Measurements from ENCODE around the gene ERBB4. TPM values are rescaled to one million over a fixed set of nuclear protein-coding genes. Genes with fewer than 3 reads are reported as not detected.
"Not testable (repeated sequence)": the region's sequence is repeated elsewhere in the genome, so short reads cannot be mapped to it uniquely, and the experiment has no call there.

The ERBB4 gene
- total and polyA plus RNA-seq, 9 donors: 5.0 to 12.7 (median 7.7) TPM

- Histone ChIP-seq H3K27me3 (ENCODE audit: control insufficient read depth, insufficient read depth, low read length) (no peaks in the 10 kb centered on the region), H3K9me3 (replicated peaks; ENCODE audit: control insufficient read depth, low read depth, low read length) (no peaks in the 10 kb centered on the region)
Observed at GRCh38 chr2:211591426-211591825, 947.2 kb downstream of the ERBB4 start.

DNA sequence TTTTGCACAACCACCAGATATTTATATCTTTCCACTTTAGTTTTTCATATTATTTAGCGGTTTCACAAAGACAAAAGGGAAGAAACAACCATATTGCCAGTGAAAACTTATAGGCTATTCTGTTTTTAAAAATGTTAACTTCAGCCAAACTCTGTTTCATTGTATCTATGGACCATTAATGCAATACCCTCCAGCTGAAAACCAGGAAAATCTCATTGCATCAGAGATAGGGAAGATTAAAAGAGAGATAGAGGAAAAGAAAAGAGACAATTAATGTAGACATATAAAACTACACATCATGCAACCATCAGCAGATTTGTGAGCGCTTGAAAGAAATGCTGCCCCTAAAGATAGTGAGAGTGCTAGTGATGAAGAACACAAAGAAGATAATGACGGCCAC, 970.2 kb downstream of the ERBB4 start:
- DNase-seq: no peak
- H3K36me3 ChIP-seq (ENCODE audit: control insufficient read depth, insufficient read depth, low read length): no peaks in the 10 kb centered on the region
- WGBS (ENCODE audit: insufficient coverage): no CpG with 5 or more reads among the region's 3 CpGs

More at GRCh38 chr2:211591426-211591825, 947.2 kb downstream of the ERBB4 start:
- WGBS (ENCODE audit: insufficient coverage): no CpG with 5 or more reads among the region's 2 CpGs
- H3K36me3 ChIP-seq (ENCODE audit: control insufficient read depth, insufficient read depth, low read length): no peaks in the 10 kb centered on the region
- H3K4me3 ChIP-seq (ENCODE audit: low read length): no peak overlapping the region
- H3K27ac ChIP-seq (ENCODE audit: low read length): no peak overlapping the region
- no peak for DNase-seq
- H3K4me1 ChIP-seq (ENCODE audit: control insufficient read depth, insufficient read depth, low read length): no peaks in the 10 kb centered on the region

GRCh38 chr2:211564441-211564840, 974.2 kb downstream of the ERBB4 start:
- Histone ChIP-seq H3K36me3 (ENCODE audit: control insufficient read depth, insufficient read depth, low read length) (no peaks in the 10 kb centered on the region), H3K27ac (ENCODE audit: low read length) (no peak overlapping the region), H3K4me3 (ENCODE audit: low read length) (no peak overlapping the region), H3K4me1 (ENCODE audit: control insufficient read depth, insufficient read depth, low read length) (no peaks in the 10 kb centered on the region), H3K9me3 (replicated peaks; ENCODE audit: control insufficient read depth, low read depth, low read length) (no peaks in the 10 kb centered on the region), H3K27me3 (ENCODE audit: control insufficient read depth, insufficient read depth, low read length) (no peaks in the 10 kb centered on the region)
- DNase-seq: no peak
- WGBS (ENCODE audit: insufficient coverage): no CpG with 5 or more reads among the region's 3 CpGs

More for the DNA sequence above, 970.2 kb downstream of the ERBB4 start:
- H3K9me3 ChIP-seq (replicated peaks; ENCODE audit: control insufficient read depth, low read depth, low read length): no peaks in the 10 kb centered on the region
- H3K27ac ChIP-seq (ENCODE audit: low read length): no peak overlapping the region
- H3K4me3 ChIP-seq (ENCODE audit: low read length): no peak overlapping the region
- no peaks in the 10 kb centered on the region for H3K27me3 ChIP-seq (ENCODE audit: control insufficient read depth, insufficient read depth, low read length)
- H3K4me1 ChIP-seq (ENCODE audit: control insufficient read depth, insufficient read depth, low read length): no peaks in the 10 kb centered on the region

- H3K4me1 ChIP-seq (ENCODE audit: control insufficient read depth, insufficient read depth, low read length): no peaks in the 10 kb centered on the region
Observed at GRCh38 chr2:211545582-211545981, 993.0 kb downstream of the ERBB4 start.

GRCh38 chr2:211534632-211535031, 1004.0 kb downstream of the ERBB4 start:
- H3K27me3 ChIP-seq (ENCODE audit: control insufficient read depth, insufficient read depth, low read length): no peaks in the 10 kb centered on the region
- H3K4me1 ChIP-seq (ENCODE audit: control insufficient read depth, insufficient read depth, low read length): no peaks in the 10 kb centered on the region
- no peaks in the 10 kb centered on the region for H3K36me3 ChIP-seq (ENCODE audit: control insufficient read depth, insufficient read depth, low read length)
- H3K9me3 ChIP-seq (replicated peaks; ENCODE audit: control insufficient read depth, low read depth, low read length): peaks cover 3% of the 10 kb centered on the region
- H3K27ac ChIP-seq (ENCODE audit: low read length): no peak overlapping the region
- no peak for DNase-seq
- WGBS (ENCODE audit: insufficient coverage): 43% methylated on average over 2 of the region's 5 CpGs
- H3K4me3 ChIP-seq (ENCODE audit: low read length): no peak overlapping the region

More at GRCh38 chr2:211545582-211545981, 993.0 kb downstream of the ERBB4 start:
- H3K27ac ChIP-seq (ENCODE audit: low read length): no peak overlapping the region
- H3K36me3 ChIP-seq (ENCODE audit: control insufficient read depth, insufficient read depth, low read length): no peaks in the 10 kb centered on the region
- no peaks in the 10 kb centered on the region for H3K27me3 ChIP-seq (ENCODE audit: control insufficient read depth, insufficient read depth, low read length)
- WGBS (ENCODE audit: insufficient coverage): 90% methylated on average over 2 of the region's 3 CpGs
- DNase-seq: no peak
- no peaks in the 10 kb centered on the region for H3K9me3 ChIP-seq (replicated peaks; ENCODE audit: control insufficient read depth, low read depth, low read length)
- H3K4me3 ChIP-seq (ENCODE audit: low read length): no peak overlapping the region

GRCh38 chr2:211524248-211524647, 1014.4 kb downstream of the ERBB4 start:
- H3K36me3 ChIP-seq (ENCODE audit: control insufficient read depth, insufficient read depth, low read length); H3K4me3 ChIP-seq (ENCODE audit: low read length); H3K9me3 ChIP-seq (replicated peaks; ENCODE audit: control insufficient read depth, low read depth, low read length); H3K27me3 ChIP-seq (ENCODE audit: control insufficient read depth, insufficient read depth, low read length); H3K4me1 ChIP-seq (ENCODE audit: control insufficient read depth, insufficient read depth, low read length); DNase-seq; H3K27ac ChIP-seq (ENCODE audit: low read length): not testable (repeated sequence)
- WGBS (ENCODE audit: insufficient coverage): 94% methylated on average over 7 of the region's 18 CpGs

DNA sequence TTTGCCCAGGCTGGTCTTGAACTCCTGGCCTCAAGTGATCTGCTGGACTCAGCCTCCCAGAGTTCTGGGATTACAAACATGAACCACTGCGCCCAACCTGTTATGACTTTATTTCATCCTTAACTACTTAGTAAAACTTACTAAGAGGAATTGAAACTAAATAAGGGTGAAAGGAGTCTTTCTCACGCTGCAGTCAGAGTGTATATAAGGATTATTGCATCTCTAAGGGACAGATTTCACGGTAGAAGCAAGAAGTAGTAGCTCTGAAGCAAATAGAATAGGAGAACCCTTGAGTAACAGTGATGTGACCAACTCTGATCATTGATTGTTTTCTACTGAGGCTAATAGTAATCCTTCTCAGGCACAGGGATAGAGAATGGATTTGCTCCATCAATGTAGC, 1022.1 kb downstream of the ERBB4 start:
- Histone ChIP-seq H3K27me3 (ENCODE audit: control insufficient read depth, insufficient read depth, low read length) (no peaks in the 10 kb centered on the region), H3K9me3 (replicated peaks; ENCODE audit: control insufficient read depth, low read depth, low read length) (no peaks in the 10 kb centered on the region), H3K4me1 (ENCODE audit: control insufficient read depth, insufficient read depth, low read length) (no peaks in the 10 kb centered on the region), H3K4me3 (ENCODE audit: low read length) (no peak overlapping the region), H3K27ac (ENCODE audit: low read length) (no peak overlapping the region), H3K36me3 (ENCODE audit: control insufficient read depth, insufficient read depth, low read length) (no peaks in the 10 kb centered on the region)
- DNase-seq: no peak
- 67% methylated on average over 1 of the region's 3 CpGs for WGBS (ENCODE audit: insufficient coverage)

GRCh38 chr2:211514049-211514448, 1024.6 kb downstream of the ERBB4 start:
- no peak overlapping the region for H3K4me3 ChIP-seq (ENCODE audit: low read length)
- H3K9me3 ChIP-seq (replicated peaks; ENCODE audit: control insufficient read depth, low read depth, low read length): no peaks in the 10 kb centered on the region
- H3K27me3 ChIP-seq (ENCODE audit: control insufficient read depth, insufficient read depth, low read length): no peaks in the 10 kb centered on the region
- DNase-seq: no peak
- H3K4me1 ChIP-seq (ENCODE audit: control insufficient read depth, insufficient read depth, low read length): no peaks in the 10 kb centered on the region
- WGBS (ENCODE audit: insufficient coverage): no CpG with 5 or more reads among the region's 3 CpGs
- no peaks in the 10 kb centered on the region for H3K36me3 ChIP-seq (ENCODE audit: control insufficient read depth, insufficient read depth, low read length)
- no peak overlapping the region for H3K27ac ChIP-seq (ENCODE audit: low read length)

DNA sequence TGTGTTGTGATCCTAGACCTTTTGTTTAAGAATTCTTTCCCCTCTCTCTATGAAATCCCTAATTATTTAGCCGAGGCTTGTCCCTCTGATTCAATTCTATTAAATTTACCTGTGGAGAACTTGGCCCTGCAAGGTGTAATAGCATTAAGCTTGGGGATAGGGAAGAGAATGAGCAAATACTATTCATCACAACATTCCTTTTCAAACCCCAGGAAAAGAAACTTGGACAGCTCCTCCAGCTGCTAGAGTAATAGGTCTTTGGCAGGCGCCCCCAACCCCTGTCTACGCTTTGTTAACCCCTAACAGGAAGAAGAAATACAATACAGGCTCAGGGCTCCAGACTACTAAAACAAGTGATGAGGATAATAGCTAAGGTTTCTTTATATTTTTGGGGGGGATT, 1025.2 kb downstream of the ERBB4 start:
- H3K4me1 ChIP-seq (ENCODE audit: control insufficient read depth, insufficient read depth, low read length): no peaks in the 10 kb centered on the region
- H3K4me3 ChIP-seq (ENCODE audit: low read length): no peak overlapping the region
- no peaks in the 10 kb centered on the region for H3K27me3 ChIP-seq (ENCODE audit: control insufficient read depth, insufficient read depth, low read length)
- no peak overlapping the region for H3K27ac ChIP-seq (ENCODE audit: low read length)
- no peaks in the 10 kb centered on the region for H3K9me3 ChIP-seq (replicated peaks; ENCODE audit: control insufficient read depth, low read depth, low read length)
- no peak for DNase-seq
- WGBS (ENCODE audit: insufficient coverage): no CpG with 5 or more reads among the region's 3 CpGs
- no peaks in the 10 kb centered on the region for H3K36me3 ChIP-seq (ENCODE audit: control insufficient read depth, insufficient read depth, low read length)

DNA sequence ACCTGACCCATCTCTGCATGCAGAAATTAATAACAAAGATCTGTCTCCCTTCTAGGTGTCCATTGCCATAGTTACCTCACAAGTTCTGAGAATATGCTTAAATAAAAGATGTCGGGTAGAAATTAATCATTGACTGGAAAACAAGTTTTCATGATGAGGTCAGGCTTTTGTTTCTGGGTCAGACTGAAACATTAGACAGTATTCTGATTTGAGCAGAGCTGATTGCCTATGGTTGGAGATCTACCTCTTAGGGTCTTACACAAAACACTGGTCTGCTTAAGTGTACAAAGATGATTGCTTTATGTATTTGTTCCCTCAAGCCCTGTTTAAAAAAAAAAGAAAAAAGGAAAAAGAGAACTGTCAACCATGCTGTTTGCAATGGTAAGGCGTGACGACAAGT, 1025.8 kb downstream of the ERBB4 start:
- no peak for DNase-seq
- no peaks in the 10 kb centered on the region for H3K36me3 ChIP-seq (ENCODE audit: control insufficient read depth, insufficient read depth, low read length)
- no peaks in the 10 kb centered on the region for H3K4me1 ChIP-seq (ENCODE audit: control insufficient read depth, insufficient read depth, low read length)
- H3K27me3 ChIP-seq (ENCODE audit: control insufficient read depth, insufficient read depth, low read length): no peaks in the 10 kb centered on the region
- no peaks in the 10 kb centered on the region for H3K9me3 ChIP-seq (replicated peaks; ENCODE audit: control insufficient read depth, low read depth, low read length)
- no peak overlapping the region for H3K27ac ChIP-seq (ENCODE audit: low read length)
- 58% methylated on average over 2 of the region's 3 CpGs for WGBS (ENCODE audit: insufficient coverage)
- no peak overlapping the region for H3K4me3 ChIP-seq (ENCODE audit: low read length)

- Histone ChIP-seq H3K27ac (ENCODE audit: low read length) (no peak overlapping the region), H3K4me1 (ENCODE audit: control insufficient read depth, insufficient read depth, low read length) (no peaks in the 10 kb centered on the region), H3K4me3 (ENCODE audit: low read length) (no peak overlapping the region), H3K36me3 (ENCODE audit: control insufficient read depth, insufficient read depth, low read length) (no peaks in the 10 kb centered on the region), H3K9me3 (replicated peaks; ENCODE audit: control insufficient read depth, low read depth, low read length) (peaks cover 4% of the 10 kb centered on the region), H3K27me3 (ENCODE audit: control insufficient read depth, insufficient read depth, low read length) (no peaks in the 10 kb centered on the region)
- no peak for DNase-seq
Observed at GRCh38 chr2:211503856-211504255, 1034.7 kb downstream of the ERBB4 start.
